H7 (cell line): ENCODE data around the gene BAG5. TPM values are rescaled to one million over a fixed set of nuclear protein-coding genes. Genes with fewer than 3 reads are reported as not detected.

ENCODE experiments used
- DNase-seq: peaks from one replicate; pipeline ENCODE4 v3.0.0; 2012
- H3K27me3 ChIP-seq: 2 replicates; pipeline ENCODE4 v1.6.0; 2011; ENCODE audit warnings: mild to moderate bottlenecking, low read length; ENCODE audit not compliant: control insufficient read depth, insufficient read depth
- H3K36me3 ChIP-seq: replicated peaks from 2 replicates; pipeline ENCODE4 v1.5.1; 2011; ENCODE audit warnings: low read length; ENCODE audit not compliant: control insufficient read depth, insufficient read depth
- H3K4me3 ChIP-seq: 2 replicates; pipeline ENCODE4 v1.5.1; 2011; ENCODE audit warnings: low read depth, mild to moderate bottlenecking, control low read depth, low read length, moderate library complexity; ENCODE audit not compliant: insufficient read depth
- total RNA-seq: library from RNA; depleted of rRNA; stranded (reverse); fragments of >200 nt; shearing (Covaris generic); gene quantifications from 2 replicates; pipeline ENCODE4 v1.2.3, GENCODE V29; 2014

The BAG5 gene
- total RNA-seq, 1 experiment from 2014 or later = 17.7 TPM

DNA sequence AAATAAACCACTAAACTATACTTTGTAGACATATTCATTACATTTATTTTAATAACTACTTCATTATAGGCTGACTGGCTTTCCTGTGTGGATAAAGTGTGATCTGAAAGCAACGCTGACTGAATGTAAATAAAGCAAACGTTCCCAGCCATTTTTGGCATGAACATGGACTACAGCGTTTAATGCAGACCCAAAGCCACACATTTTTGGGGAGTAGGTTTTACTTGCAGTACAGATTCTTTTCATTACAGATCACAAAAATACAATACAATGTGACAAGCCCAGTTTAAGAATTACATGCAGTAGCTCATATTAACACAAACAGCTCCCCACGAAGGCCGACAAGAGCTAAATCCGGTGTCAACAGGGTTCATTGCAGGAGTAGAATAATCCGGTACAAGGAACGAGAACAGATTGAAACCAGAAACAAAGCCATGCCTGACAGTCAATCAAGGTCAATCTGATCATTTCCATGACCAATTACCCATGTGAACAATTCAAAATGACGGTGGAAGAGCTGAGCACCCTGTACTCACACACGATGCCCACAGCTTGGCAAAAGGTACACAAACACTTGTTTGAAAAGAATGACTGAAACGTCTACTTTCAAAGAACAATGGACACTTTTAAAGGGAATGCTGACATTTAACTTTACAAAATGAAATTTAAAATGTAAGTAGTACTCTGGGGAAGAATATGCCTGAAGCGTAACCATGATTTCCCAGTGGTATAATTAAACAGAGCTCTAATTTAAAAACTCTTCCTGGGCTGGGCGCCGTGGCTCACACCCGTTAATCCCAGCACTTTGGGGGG is 5.3 kb downstream of the BAG5 start:
- Histone ChIP-seq H3K4me3 (no peak overlapping the region), H3K27me3 (no peaks in the 10 kb centered on the region), H3K36me3 (peaks cover 5% of the 10 kb centered on the region)
- DNase-seq = no peak

DNA sequence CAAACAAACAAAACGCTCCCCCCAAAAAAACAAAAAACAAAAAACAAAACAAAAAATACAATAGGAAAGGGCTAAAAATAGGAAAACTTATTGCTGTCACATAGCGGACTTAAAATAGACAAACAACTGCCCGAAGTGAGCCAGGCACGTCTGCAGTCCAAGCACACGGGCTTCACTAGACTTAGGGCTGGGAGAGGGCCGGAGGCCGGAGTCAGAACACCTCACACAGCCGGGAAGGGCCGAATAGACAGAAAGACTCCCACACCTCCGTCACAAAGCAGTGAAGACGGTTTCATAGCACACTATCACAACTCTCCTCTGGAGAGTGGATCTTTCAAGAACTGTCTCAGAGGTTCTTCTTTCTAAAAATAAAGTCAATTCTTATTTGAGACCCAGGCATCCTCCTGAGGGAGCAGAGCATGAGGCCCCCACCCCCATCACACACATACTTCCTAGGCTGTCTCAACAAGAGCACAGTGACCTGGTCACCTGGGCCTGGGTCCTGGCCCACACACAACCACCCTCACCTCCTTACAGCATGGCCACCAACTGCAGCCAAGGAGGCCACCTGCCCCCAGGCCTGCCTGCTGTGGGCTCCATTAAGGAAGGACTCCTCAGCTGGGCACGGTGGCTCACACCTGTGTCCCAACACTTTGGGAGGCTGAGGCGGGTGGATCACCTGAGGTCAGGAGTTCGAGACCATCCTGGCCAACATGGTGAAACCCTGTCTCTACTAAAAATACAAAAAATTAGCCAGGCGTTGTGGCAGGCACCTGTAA is 6.7 kb downstream of the BAG5 start:
- H3K27me3 ChIP-seq = no peaks in the 10 kb centered on the region
- peaks cover 5% of the 10 kb centered on the region for H3K36me3 ChIP-seq
- peak; percentile 40 for DNase-seq
- H3K4me3 ChIP-seq = no peak overlapping the region

DNA sequence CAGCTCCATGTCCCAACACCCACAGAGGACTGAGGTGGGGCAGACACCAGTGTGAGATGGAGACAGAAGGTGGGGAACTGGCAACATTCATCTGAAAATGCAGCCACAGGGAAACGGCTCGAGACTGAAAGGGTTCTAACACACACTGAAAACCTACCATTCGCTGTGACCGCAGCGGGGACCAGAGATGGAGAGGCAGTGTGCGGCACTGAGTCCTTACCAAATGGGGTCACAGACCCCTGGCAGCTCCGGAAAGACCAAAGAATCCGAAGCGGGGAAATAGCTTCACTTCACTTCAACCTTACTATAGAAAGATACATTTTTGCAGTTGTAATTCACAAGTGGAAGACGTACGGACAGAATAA is 9.6 kb downstream of the BAG5 start:
- Histone ChIP-seq H3K36me3 (no peaks in the 10 kb centered on the region), H3K27me3 (no peaks in the 10 kb centered on the region)

DNA sequence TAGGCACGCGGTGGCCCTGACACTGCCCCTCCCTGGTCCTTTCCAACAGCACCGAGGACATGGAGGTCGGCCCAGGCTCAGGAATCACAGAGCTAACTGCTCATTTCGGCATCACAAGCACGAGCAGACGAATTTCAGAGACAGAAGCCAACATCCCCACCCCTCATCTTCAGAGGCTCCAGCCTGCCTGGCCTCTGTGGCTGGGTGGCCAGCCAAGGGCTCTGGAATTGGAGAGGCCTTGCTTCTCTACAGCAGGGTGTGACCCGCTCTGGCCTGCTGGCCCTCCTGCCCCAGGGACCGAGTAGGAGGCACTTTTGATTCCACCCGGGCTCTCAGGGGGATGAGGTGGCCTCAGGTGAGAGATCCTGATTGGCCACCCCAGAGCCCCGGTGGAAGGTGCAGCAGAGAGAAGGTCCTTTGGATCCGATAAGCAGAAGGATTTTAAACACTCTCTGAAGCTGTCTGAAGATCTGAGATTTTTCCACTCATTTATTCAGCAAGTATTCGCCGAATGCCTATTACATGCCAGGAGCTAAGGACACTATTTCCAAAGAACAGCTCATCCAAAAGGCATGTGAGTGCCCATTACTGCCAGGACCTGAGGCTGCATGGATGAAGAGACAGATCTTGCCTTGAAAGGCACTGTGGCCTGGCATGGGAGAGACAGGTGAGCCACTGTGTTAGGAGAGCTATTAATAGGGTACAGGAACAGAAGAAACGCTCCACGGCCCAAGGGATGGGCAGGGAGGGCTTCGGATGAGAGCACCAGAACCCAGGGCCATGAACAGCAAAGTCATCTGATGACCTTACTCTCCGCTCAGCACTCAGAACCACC is 10.2 kb downstream of the BAG5 start:
- no peaks in the 10 kb centered on the region for H3K36me3 ChIP-seq
- H3K4me3 ChIP-seq = no peak overlapping the region
- peak; percentile 50 for DNase-seq
- H3K27me3 ChIP-seq = no peaks in the 10 kb centered on the region

More for the DNA sequence above, 9.6 kb downstream of the BAG5 start:
- DNase-seq = no peak
- no peak overlapping the region for H3K4me3 ChIP-seq

DNA sequence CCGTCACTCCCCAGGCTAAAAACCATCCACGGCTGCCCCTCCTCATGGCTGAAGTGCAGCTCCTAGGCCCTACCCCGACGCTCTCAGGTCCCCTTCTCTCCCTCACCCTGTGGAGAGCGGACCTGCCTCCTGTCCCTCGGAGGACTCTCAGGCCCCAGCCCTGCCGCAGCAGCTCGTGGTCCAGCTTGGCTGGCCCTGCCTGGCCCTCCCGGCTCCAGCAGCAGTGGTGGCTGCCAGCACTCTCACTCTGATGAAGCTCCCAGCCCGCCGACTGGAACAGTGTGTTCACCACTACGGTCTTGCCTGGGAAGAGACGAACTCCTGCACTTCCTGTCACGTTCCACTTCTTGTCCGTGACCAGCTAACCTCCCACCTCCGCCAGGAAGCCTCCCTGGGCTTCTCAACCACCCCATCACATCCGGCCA is 11.1 kb downstream of the BAG5 start:
- DNase-seq = peak; percentile 68
- H3K4me3 ChIP-seq = no peak overlapping the region
- H3K36me3 ChIP-seq = no peaks in the 10 kb centered on the region
- no peaks in the 10 kb centered on the region for H3K27me3 ChIP-seq

DNA sequence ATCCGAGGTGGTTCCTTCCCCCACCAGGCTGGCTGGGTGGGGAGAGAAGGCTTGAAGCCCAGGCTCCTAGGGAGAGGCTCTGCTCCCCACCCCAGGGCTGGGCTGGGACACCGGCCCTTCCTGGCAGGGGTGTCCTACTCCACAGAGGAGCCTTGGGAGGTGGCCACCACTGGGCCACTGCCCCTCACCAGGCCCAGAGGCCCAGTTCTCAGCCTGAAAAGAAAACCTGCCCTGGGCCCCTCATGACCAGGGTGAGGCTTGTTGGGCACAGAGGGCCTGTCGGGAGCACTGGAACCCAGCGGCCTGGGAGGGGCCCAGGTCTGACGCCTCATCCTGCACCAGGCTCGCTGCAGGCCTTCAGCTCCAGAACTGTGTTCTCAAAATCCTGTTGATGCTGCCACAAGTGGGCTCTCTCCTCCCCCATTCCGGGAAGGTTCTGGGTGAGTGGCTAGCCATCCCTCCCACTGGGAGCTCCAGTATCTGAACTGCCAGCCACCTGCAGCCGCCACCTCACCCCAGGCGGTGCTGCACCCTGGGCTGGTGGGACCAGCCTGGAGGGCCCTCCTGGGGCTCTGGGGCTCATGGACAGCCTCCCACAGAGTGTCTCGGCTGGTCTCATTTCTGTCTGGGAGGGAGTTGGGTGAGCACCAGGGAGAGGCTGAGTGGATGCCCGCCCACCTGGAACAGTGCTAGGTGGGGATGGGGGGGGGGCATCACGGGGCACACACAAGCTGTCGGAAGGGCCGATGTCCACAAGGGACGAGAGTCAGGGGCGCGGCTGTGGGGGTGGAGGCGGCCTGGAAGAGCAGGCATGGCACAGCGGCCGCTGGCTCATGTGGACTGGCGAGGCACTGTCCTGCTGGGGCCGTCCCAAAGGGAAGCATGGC is 11.8 kb downstream of the BAG5 start:
- Histone ChIP-seq H3K4me3 (no peak overlapping the region), H3K27me3 (no peaks in the 10 kb centered on the region), H3K36me3 (no peaks in the 10 kb centered on the region)
- peak; percentile 70 for DNase-seq

DNA sequence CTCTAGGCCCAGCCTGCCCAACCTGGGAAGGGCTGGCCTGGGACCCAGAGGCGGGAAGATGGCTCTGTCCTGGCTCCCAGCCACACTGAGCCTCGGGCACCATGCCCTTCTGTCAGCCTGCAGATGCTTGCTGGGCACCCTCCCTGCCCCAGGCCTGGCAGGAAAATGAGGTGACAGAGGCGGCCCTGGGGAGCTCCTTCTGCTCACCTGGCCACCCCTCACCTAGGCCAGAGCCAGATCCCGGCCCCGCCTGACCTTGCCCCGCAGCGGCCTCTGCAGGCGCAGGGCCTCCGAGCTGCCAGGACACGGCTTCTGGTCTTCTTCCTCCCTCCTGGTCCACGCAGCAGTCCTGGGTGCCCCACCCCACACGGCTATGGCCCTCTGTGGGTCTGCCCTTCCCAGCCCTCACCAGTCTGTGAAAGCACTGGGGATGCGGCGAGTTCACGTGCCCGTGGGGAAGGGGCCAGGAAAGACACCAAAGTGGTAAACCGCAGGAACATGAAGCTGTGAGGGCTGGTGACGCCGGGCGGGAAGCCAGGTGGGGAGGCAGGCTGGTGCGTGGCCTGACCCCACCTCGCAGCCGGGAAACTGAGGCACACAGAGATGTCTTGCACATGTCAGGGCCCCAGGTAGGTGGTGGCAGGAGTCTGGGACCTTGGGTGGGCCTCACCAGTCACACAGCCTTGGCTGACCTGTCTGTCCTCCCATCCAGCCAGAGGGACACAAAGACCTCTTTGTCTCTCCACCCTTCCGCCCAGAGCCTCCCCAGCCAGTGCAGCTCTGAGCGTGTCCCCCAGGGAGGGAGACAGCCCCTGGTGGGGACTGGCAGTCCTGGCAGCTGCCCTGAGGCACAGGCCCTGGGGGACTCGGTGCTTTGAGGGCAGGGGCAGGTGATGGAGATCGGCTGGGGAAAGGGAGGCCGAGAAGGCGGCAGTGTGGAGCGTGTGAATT is 12.8 kb downstream of the BAG5 start:
- Histone ChIP-seq H3K27me3 (no peaks in the 10 kb centered on the region), H3K36me3 (no peaks in the 10 kb centered on the region), H3K4me3 (no peak overlapping the region)
- DNase-seq = peak; percentile 83

DNA sequence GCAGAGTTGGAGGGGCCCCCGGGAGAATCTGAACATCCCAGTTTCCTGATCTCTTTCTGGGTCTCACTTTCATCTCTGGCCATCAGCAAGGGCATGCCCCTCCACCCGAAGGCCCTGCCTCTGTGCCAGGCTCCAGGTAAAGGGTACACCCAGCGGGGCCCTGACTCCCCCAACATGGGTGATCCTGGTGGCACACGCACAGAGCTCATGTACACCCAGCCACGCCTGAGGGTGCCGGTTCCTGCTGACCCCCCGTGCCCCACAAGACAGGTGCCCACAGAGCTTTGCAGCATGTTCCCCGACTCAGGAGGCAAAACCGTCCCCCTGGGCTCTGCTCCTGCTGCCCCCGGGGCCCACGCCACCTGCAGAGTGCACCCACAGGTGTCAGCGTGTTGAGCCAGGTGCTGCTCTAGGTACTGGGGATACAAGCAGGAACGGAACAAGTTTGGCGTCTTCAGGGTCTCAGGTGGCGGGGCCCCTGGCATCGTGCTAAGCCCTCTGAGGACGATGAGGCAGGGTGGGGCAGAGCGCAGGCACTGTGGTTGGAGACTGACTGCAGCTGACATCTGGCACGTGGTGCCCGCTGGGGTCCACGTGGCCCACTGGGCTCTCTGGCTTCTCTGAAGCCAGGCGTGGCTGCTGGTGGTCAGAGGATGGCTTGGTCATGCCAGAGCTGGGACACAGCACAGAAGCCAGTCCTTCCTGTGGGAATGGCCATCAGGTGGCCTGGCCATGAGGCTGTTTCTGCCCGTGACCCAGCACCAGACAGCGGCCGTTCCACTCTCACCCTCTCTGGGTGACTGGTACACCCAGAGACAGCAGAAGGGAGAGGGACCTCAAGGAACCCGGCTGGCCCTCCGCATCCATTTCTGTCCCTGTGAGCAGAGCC is 13.8 kb downstream of the BAG5 start:
- DNase-seq = peak; percentile 56
- no peaks in the 10 kb centered on the region for H3K27me3 ChIP-seq
- H3K4me3 ChIP-seq = no peak overlapping the region
- H3K36me3 ChIP-seq = no peaks in the 10 kb centered on the region

DNA sequence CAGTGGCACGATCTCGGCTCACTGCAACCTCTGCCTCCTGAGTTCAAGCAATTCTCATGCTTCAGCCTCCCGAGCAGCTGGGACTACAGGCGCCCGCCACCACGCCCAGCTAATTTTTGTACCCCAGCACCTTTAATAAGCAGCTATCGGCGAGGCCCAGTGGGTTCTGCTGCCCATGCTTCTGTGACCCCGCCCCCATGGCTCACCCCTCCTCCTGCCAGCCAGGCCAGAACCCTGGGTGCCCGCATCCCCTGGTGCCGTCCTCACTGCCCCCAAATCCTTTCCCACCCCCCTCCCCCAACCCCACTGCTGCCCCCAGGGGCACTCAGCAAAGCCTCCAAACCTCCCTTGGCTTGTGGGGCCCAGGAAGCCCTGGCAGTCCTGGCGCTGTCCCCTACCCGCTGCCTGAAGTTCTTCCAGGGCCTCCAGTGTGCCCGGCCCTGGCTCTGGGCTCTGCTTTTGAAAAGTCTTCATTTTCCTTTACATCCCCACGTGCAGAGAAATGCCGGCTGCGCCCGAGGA is 14.5 kb downstream of the BAG5 start:
- Histone ChIP-seq H3K4me3 (no peak overlapping the region), H3K27me3 (no peaks in the 10 kb centered on the region), H3K36me3 (no peaks in the 10 kb centered on the region)
- DNase-seq = peak; percentile 69

DNA sequence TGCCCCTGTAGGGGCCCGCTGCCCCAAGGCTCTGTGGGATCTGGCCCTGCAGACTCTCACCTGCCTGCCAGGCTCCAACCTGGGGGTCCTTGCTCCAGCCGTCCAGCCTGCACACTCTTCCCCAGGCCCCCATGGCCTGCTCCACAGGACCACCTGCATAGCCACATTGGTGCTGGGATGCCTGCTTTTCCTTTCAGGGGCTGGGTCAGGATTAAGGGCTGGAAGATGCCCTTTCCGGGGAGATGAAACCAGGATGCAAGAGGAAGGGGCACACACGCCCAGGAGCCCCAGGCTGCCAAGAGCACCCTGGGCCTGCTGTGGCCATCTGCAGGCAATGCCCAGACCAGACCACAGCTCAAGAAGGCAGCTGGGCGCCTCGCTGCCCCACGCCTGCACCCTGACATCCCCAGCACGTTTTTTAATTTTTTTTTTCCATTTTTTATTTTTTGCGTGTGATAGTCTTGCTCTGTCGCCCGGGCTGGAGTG is 15.0 kb downstream of the BAG5 start:
- H3K36me3 ChIP-seq = no peaks in the 10 kb centered on the region
- DNase-seq = peak; percentile 51
- H3K27me3 ChIP-seq = no peaks in the 10 kb centered on the region
- no peak overlapping the region for H3K4me3 ChIP-seq

DNA sequence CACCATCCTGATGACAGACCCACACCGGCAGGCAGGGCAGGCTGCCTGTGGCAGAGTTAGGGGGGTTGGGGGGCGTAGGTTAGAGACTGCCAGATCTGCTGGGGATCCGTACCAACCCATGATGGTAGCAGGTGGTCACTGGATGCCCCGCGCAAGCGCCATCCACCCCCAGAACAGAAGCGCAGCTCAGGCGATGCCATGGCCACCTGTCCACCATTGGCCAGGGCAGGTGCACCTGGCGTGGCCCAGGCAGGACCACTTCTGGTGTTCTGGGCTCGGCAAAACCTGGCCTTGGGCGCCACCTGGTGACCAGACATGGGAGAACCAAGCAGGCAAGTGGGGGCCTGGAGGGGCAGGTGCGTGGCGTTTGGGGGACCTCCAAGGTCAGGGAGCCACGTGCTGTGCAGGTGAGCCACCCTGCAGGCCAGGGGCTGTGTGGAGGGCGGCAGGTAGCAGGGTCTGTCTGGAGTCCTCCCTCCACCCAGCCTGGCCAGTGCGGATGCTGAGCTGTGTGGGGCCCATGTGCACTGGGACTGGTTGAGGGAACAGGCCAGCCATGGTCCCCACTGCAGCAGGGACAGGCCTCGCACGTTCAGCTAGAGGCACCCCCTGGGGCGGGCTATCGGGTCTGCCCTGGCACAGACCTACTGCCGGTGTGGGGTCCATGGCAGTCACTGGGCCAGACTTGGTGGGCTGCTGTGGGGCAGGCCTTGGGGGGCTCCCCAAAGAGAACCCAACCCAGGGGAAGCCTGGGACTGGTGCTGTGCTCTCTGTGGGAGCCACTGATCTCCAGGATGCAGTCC is 15.6 kb downstream of the BAG5 start:
- DNase-seq = peak; percentile 98
- Histone ChIP-seq H3K36me3 (no peaks in the 10 kb centered on the region), H3K27me3 (no peaks in the 10 kb centered on the region), H3K4me3 (no peak overlapping the region)
